Endometrial microvascular endothelial cells (primary cell): ENCODE data around the gene CLDND2. TPM values are rescaled to one million over a fixed set of nuclear protein-coding genes. Genes with fewer than 3 reads are reported as not detected.

Experiments
- in situ Hi-C: cut with HindIII; loops from 2 replicates; pipeline ENCODE4 v1.10.0; 2017; ENCODE audit warnings: low sequenced_read_pairs, low pct_unique_long_range_greater_than_20kb; ENCODE audit errors: inconsistent ontology term
- total RNA-seq: library from RNA; depleted of rRNA; stranded (reverse); fragments of >200 nt; gene quantifications from one replicate; pipeline ENCODE4 v1.2.3, GENCODE V29; 2015; ENCODE audit errors: inconsistent ontology term

Gene CLDND2
- total RNA-seq, 1 donor from 2014 or later = not detected

DNA sequence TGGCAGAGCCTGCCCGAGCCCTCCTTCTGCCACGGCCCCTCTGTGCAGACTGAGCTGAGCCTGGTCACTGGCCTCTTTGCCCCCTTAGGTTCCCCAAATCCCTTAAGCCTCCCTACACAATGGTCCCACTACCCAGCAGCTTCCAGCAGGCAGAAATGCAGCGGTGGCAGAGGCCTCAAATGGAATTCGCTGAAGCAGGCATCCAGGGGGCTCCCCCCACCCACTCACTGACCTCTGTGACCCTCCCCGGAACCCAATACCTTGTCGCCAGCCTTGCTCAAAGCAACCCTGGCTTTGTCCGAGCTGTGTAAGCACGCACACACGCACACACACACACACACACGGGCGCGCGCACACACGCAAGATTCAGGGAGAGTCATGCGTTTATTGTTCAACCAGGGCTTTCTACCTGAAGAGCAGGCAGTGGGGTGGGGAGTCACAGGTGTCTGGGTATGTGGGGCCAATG is 19.2 kb upstream of the CLDND2 start, which contains the start of gene LIM2:
Gene LIM2 (minus strand): TSS at position 51 of the 466 bp plus-strand sequence. CDS start 531 bp downstream, outside the sequence.
- in situ Hi-C loops = no loop called here

DNA sequence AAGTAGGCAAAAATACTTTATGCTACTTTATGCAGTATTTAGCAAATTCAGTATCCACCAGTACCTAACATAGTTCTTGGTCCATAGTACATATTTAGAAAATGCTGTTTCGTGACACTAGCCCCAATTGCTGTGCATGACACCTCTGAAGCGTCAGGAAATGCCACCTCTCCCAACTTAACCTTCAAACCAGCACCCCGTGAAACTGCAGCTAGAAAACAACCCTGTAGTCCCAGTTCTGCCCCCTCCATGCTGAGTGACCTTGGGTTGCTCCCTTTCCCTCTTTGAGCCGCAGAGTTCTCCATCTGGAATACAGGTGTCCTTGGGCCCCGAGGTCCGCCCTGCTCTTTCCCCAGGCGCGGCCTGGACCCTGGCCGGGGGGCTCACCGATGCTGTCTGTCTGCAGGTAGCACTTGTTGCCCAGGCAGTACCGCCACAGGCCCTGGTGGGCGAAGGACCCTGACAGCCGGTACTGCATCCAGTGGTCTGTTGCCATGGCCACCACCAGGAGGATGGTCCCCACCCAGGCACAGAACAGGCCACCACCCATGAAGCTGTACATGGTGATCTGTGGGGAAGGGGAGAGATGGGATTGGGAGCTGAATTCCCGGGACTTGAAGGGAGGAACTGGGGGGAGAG is 18.2 kb upstream of the CLDND2 start:
- in situ Hi-C loops = no loop called here

DNA sequence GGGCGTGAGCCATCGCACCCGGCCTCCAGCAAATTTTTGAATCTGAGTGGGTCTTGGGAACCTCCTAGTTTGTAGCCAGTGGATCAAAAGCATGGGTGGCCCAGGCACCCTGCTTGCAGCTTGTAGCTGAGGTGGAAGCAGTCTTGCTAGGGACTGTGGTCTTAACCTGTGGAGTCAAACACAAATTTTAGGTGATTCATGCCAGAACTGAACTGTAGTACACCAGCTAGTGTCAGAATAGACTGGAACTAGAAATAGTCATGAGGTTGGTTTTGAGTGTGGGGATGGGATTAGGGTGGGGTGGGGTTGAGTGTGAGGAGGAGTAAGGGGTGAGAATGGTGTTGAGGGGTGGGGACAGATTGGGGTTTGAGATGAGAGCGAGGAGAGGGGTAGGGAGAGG is 13.2 kb upstream of the CLDND2 start:
- in situ Hi-C loops = no loop called here

DNA sequence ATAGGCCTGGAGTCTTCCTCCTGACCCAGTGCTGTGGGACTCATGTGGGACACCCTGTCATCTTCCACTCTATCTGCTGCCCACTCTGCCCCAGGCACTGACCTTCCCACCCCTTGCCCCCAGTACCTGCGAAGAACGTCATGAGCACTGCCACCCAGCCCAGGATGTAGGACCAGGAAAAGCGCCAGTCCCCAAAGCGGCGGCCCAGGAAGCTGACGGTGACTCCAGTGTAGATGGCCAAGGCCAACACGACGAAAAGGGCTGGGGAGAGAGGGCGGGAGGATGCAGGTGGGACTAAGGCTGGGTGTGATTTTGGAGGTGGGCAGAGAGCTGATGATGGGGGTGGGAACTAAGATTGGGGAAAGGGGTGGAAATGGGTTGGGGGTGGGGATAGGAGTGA is 11.6 kb upstream of the CLDND2 start:
- in situ Hi-C loops = no loop called here

DNA sequence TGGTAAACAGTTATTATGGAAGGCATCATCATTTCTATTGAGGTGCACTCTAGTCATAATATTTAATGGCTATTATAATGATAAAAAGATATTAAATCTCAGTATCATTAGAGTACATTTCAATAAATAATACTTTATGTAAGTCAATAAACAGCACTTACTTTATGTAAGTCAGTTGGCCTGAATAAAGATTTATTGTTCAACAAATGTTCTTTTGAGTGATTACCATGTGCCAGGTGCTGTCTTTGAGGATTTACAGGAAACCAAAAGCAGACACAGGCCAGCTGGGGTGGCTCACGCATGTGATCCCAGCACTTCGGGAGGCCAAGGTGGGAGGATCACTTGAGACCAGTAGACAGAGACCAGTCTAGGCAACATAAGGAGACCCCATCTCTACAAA is 8.6 kb upstream of the CLDND2 start:
- in situ Hi-C loops = no loop called here

DNA sequence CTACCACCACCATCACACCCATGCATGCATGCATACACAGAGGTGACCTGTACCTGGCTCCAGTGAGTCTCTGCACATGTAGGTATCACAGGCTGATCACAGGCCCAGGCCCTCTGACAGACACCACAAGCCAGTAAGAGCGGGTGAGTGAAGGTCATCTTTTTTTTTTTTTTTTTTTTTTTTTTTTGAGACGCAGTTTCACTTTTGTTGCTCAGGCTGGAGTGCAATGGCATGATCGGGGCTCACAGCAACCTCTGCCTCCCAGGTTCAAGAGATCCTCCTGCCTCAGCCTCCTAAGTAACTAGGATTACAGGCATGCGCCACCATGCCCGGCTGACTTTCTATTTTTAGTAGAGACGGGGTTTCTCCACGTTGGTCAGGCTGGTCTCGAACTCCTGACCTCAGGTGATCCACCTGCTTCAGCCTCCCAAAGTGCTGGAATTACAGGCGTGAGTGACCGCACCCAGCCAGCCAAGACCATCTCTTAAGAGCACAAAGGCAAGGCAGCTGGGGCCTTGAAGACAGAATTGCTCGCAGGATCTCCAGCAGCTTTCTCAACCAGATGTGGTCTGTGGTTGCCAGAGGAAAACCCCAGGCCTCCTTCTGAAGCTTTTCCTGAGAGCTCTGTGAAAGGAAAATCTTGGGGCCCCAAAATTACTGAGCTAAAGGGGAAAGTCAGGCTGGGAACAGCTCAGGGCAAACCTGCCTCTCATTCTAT is 6.9 kb upstream of the CLDND2 start:
- in situ Hi-C loops = no loop called here

DNA sequence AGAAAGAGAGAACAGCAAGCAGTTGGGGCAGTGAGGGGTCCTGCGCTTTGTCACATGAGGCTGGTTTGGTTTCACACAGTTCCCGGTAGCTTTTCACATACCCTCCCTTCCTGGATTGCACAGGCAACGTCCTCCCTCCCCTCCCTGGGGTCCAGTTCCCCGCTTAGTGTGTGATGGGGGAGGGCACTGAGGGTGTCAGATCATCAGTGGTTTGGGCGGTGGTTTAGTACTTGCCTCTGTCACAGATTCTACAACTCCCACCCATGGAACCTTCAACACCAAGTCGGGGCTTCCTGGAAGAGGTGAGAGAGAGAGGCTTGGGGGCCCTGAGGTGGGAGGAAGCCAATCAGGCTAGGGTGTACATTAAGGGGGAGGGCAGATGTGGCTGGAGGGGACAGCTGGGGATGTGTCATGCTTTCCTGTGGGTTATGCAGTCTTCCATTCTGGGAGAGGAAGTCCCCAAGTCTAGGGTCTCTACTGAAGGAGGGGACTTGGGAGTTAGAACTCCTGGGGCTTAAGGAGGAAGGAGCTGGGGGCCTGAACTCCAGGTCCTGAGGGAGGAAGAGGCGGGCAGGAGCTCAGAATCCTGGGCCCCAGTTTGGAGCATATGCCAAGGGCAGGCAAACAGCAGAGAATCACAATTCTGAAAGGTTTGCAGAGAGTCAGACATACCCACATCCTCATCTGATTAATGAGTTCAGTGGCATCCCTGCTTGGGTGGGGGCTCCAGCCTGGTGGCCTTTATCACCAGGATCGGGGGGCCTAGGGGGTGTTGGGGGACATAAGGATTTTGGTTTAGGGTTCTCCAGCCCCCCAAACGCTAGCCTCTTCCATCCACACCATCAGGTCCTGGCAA is 4.1 kb upstream of the CLDND2 start, which contains the start of gene NKG7:
Gene NKG7 (minus strand): TSS at position 6 of the 856 bp plus-strand sequence. CDS start 119 bp downstream, outside the sequence.
- in situ Hi-C loops = no loop called here

DNA sequence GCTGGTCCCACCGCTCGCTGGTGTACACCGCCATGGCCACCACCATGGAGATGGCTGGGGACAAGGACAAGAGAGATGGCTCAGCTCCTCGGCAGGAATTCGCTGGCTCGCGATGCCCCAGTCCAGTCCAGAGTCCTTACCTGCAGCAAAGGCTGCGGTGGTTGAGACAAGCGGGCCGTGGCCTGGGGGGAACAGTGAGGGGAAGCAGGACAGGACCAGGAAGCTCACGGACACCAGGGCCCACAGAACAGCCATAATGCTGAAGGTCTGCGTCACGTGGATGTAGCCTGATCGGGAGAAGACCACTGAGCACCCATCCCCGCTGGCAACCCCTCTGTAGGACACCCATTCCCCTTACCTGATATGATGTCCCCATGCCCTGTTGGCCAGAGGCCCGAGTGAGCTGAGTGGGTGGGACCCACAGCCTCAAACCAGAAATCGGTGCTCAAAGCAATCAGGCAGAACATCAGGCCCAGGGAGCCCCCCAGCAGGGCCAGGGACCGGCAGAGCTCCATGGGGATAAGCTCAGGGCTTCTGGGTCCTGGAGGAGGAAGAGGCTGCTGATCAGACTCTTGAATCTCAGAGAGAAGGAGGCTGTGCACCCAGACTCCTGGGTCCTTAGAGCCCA is 3.3 kb upstream of the CLDND2 start:
- in situ Hi-C loops = no loop called here

DNA sequence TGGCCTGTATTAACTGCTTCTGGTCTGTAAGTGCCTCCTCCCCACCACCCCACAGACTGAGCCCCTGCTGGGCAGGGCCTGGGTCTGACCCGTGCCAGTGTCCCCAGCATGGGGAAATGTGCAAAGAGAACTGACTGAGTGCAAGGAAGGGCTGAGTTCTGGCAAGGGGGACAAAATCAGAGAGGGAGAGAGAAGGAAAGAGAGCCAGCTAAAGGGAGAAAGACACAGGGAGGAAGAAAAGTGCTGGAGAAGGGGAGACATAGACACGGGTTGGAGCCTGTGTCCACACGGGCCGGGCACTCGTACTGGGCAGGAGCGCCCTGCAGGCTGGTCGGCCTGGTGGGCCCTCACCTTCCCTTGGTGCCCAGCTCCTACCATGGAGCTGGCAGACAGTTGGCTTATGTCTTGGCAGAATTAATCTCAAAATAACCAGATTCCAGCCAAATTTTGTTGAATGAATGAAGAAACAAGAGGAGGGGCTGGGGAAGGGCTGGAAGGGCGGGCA is 2.4 kb upstream of the CLDND2 start:
- in situ Hi-C loops = no loop called here

DNA sequence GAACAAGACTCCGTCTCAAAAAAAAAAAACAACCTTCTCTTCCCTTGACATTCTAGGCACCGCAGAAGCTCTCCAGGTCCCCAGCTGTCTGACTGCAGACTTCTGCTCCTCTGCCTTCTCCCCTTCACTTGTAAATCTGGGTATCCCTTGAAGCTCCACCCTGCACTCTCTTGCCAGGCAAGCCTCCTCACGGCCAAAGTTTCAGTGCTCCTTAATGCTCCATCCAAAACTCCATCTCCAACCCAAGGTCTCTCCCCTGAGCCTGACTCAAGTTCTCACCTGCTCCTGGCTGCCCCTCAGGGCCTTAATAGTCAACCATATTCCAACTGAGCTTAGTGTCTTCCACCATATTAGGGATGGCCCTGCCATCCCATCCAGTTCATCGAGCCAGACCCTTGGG is 1.4 kb upstream of the CLDND2 start:
- in situ Hi-C loops = no loop called here

DNA sequence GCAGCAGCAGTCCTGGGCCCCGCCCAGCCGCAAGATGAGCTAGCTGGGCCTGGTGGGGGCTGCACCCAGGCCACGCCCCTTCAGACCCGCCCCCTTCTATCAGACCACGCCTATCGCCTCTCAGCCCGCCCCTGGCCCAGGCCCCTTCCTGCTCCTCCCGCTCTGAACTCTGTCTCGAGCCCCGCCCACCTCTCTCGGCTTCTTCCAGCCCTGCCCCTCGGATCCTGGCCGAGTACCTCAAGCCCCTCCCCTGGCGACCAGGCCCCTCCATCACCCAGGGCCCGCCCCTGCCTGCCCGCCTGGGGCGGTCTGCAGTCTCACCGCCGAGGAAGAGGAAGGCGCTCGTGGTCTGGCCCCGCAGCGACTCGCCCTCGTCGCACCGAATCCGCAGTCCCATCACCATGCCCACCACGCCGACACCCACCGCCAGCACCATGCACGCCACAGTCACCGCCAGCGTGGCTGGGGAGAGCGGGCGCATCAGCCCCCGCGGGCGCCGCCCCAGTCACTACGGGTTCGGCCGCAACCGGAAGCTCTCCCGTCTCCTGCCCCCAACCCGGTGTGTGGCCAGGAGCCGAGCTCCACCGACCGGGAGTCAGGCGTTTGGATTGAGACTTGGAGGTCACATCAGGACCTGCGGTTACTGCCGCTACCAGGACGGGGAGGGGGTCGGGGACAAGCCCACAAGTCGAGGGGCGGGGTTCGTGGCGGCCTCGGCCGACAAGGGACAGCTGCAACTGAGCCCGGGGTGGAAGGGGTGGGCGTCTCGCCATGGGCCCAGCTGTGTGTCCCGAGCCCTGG is 1.0 kb downstream of the CLDND2 start:
- in situ Hi-C loops = no loop called here

DNA sequence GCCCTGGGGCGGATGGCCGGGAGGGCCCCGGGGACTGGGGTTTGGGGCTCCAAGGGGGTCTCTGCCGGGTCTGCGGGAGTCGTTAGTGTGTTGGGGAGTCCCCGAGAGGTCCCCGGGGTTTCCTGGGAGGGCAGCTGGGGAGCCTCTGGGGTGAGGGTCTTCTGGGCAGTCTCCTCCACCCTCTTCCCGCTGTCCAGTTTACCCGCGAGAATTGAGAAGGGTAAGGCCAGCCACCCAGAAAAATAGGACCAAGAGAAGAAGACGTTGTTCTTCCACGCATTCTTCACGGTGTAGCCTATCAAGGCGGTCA is 1.6 kb downstream of the CLDND2 start:
- in situ Hi-C loops = no loop called here

DNA sequence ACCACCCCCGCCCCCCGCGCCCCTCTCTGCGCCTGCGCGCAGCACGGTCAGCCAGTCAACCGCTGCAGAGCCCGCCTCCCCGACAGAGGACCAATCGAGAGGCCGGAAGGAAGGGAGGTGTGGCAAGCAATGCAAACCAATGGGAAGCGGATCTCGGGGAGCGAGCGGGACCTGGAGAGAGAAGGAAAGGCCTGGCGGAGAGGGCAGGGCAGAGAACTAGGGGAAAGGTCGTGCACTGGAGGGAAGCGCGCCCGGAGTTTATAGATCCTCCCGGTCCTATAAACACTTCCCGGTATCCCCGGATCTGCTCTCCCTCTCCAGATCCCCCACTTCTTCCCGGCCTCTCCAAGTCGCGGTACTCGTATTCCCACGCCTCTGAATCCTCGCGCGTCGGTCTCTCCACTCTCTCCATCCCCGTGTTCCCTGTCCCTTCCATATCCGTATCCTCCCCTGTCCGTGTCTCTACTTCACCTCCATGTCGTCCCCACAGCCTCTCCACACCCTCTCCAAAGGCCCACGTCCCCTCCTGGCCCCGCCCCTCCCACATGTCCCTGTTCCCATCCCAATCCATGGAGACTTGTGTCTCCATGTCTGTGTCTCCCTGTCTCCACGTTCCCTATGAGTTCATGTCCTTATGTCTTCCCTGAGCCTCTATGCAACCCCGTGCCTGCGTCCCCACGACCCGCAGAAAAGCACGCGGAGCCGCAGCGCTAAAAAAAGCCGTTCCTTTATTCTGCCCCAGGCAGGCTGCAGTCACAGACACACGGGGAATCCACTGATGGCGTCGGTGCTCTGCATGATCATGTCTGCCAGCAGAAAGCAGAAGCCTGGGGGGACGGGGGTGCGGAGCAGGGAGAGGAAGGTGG is 2.2 kb downstream of the CLDND2 start:
- in situ Hi-C loops = no loop called here

DNA sequence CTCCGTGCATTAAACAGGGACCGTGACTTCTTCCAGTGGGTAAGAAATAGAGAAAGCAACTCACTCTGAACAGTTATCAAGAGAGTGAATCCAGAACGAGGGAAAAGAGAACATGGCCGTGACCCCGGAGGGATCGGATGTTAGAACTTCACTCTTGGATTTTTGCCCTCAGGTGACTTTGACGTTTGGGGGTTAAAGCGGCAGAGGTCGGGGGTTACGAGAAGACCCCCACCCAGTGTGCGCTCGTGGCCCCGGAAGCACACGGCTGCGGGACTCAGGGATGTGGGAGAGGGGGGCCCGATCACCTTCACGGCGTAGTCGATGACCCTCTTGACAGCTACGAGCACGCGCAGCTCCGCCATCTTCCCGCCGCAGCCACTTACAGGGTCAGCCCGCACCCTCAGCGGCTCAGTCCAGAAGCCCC is 2.8 kb downstream of the CLDND2 start, which contains the start of gene ETFB:
Gene ETFB (minus strand): TSS at position 424 of the 424 bp plus-strand sequence. CDS start 62 bp downstream, at position 362.
- in situ Hi-C loops = no loop called here

DNA sequence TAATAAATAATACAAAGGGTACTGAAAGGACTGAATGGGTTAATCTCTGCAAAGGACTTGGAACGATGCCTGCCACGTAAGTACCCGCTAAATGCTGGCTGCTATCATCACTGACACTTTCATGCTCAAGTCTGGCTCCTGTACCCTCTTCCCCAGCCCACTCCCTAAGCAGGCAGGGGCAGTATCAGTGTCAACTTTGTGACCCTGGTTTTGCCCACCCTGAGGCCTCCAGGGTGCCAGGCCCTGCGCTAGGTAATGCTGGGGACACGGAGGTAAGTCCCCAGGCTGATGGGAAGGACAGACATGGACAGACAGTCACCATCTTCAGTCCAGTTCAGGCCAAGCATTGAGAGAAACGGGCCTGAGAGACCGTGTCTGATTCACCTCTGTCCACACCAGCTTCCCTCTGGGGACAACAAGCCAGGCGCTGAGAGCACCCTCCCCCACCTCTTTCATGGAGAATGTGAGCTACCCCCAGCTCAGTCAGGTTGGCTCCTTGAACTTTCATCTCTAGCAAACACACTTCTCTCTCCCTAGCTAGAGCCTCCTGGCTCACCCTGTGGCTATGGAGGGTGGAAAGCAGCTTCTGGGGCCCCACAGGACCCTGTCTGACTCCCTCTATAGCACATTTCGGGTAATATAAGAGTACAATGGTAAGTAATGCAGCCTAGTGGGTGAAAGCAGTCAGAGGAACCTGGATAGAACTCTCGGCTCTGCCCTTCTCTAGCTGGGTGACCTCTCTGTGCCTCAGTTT is 3.4 kb downstream of the CLDND2 start:
- in situ Hi-C loops = no loop called here

DNA sequence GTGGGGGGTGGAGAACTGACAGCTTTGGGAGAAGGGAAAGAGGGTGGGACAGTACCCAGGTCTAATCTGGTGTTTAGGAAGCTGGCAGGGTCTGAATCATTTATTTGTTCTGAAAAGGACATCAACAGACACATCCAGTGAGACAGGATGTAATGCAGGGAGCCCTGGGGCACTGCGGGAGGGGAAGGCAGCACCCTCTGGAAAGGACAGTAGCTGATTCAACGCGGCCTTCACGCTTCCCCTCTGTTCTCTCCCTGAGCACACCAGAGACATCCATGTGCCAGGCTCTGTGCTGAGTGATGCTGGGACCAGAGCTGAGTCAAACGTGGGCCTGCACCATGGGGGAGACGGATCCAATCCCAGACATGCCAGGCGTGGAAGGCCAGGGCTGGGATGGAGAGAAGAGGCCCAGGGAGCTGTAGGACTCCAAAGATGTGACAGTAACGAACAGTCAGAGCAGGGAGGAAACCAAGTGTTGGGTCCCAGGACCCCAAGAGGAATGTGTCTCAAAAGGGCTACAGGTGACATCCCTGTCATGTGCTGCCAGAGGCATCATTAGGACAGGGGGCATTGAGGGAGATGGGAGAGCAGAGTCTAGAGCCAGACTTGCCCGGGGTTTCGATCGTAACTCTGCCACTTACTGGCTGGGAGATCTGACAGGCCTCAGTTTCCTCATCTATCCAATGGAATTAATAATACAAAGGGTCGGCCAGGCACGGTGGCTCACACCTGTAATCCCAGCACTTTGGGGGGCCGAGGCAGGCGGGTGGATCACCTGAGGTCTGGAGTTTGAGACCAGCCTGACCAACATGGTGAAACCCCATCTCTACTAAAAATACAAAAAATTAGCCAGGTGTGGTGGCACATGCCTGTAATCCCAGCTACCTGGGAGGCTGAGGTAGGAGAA is 4.3 kb downstream of the CLDND2 start:
- in situ Hi-C loops = no loop called here
